ENCODE data around the gene RALB.

GRCh38 chr2:120323807-120324399 is 71.3 kb downstream of the RALB start:
- TF ChIP-seq GATA3 (IDR thresholded peaks at IDR 0.05; ENCODE audit: low read depth, low read length) (no peak), GATA2 (IDR thresholded peaks at IDR 0.05; ENCODE audit: low read depth, low read length) (no peak)

Measured in SH-SY5Y (cell line).